K562 (cell line): ENCODE data around the gene IGF2R. TPM values are rescaled to one million over a fixed set of nuclear protein-coding genes. Genes with fewer than 3 reads are reported as not detected.

Experiments used
- ATAC-seq: fragments of 200-7000 bp; cut with Tn5 transposase; 3 replicates; pipeline ENCODE4 v1.9.1; 2020; ENCODE audit warnings: moderate library complexity
- BruUV-seq: library from RNA; stranded (reverse); fragments of 400-500 nt; replicated peaks from 2 replicates; lab custom pipeline; 2021; lab: Mats Ljungman, UMichigan
- CTCF ChIA-PET: fragments of 300-600 bp; formaldehyde crosslinking; extraction: SDS; loops from one replicate; lab custom pipeline; 2021; ENCODE audit warnings: low intra/inter-chr PET ratio; lab: Yijun Ruan, JAX
- POLR2A ChIA-PET: fragments of 300-600, 350-650 bp; sonication (Branson Sonifier 250); formaldehyde crosslinking; extraction: SDS; loops from one replicate; lab custom pipeline; 2021; ENCODE audit warnings: antibody characterized with exemption, inconsistent platforms; lab: Yijun Ruan, JAX
- DNase-seq, 4 experiments: peaks; one replicate each; pipeline versions ENCODE4 v3.0.0 to v3.0.0-alpha.2; 2011 to 2018; ENCODE audit warnings: low spot score in 3 of 4, mixed read lengths in 3 of 4; ENCODE audit errors: extremely low read depth in 1 of 4
- FAIRE-seq: peaks from 2 replicates; lab custom pipeline; 2011; peaks lifted over from hg19 to GRCh38; lab: Jason Lieb, UNC
- H2AFZ ChIP-seq: 2 replicates; pipeline ENCODE4 v1.6.0; 2011; ENCODE audit warnings: low read depth, low read length, control low read depth, inconsistent platforms
- H3K27ac ChIP-seq: fragments of 200-600 bp; 3 replicates; pipeline ENCODE4 v1.8.0; 2011; ENCODE audit warnings: low read depth, mild to moderate bottlenecking, control low read depth, inconsistent platforms, low read length, moderate library complexity, mixed read lengths; ENCODE audit errors: extremely low read depth
- H3K27me3 ChIP-seq, 2 experiments: fragments of 300-600 bp in 1 of 2; 2 replicates in 1 of 2; 3 replicates in 1 of 2; pipeline versions ENCODE4 v1.6.0 to v1.8.0; 2011; ENCODE audit warnings: inconsistent platforms in 2 of 2, low read length in 2 of 2, mild to moderate bottlenecking in 1 of 2, mixed read lengths in 1 of 2, moderate library complexity in 1 of 2; ENCODE audit not compliant: control insufficient read depth in 2 of 2, insufficient read depth in 2 of 2
- H3K36me3 ChIP-seq: fragments of 300-600 bp; 3 replicates; pipeline ENCODE4 v1.8.0; 2011; ENCODE audit warnings: mild to moderate bottlenecking, low read length, inconsistent platforms; ENCODE audit not compliant: control insufficient read depth, insufficient read depth
- H3K4me1 ChIP-seq, 2 experiments: fragments of 200-600 bp in 1 of 2; replicated peaks in 1 of 2; 2 replicates in 1 of 2; 3 replicates in 1 of 2; pipeline versions ENCODE4 v1.5.1 to v1.8.0; 2011; ENCODE audit warnings: inconsistent platforms in 2 of 2, low read length in 2 of 2, mild to moderate bottlenecking in 1 of 2, mixed read lengths in 1 of 2, moderate library complexity in 1 of 2; ENCODE audit not compliant: control insufficient read depth in 2 of 2, insufficient read depth in 2 of 2
- H3K4me2 ChIP-seq: 2 replicates; pipeline ENCODE4 v1.6.1; 2011; ENCODE audit warnings: low read length, control low read depth, inconsistent platforms, mixed read lengths; ENCODE audit not compliant: insufficient read depth
- H3K4me3 ChIP-seq: fragments of 200-600 bp; sonication (generic), shearing (Covaris generic); 2 replicates; pipeline ENCODE4 v1.5.1; 2016; ENCODE audit warnings: control low read depth, inconsistent platforms
- H3K79me2 ChIP-seq: fragments of 200-600 bp; 3 replicates; pipeline ENCODE4 v1.8.0; 2011; ENCODE audit warnings: low read length, inconsistent platforms; ENCODE audit not compliant: control insufficient read depth, insufficient read depth
- H3K9ac ChIP-seq, 2 experiments: 2 replicates each; pipeline versions ENCODE4 v1.6.0 to v1.6.1; 2011; ENCODE audit warnings: low read depth in 2 of 2, low read length in 2 of 2, control low read depth in 1 of 2, inconsistent platforms in 1 of 2, mild to moderate bottlenecking in 1 of 2, mixed read lengths in 1 of 2; ENCODE audit not compliant: insufficient read depth in 1 of 2
- H3K9me1 ChIP-seq: one replicate; pipeline ENCODE4 v1.6.0; 2011; ENCODE audit warnings: inconsistent platforms, mild to moderate bottlenecking, low read length, moderate library complexity; ENCODE audit not compliant: control insufficient read depth, insufficient read depth
- H3K9me3 ChIP-seq: replicated peaks from 2 replicates; pipeline ENCODE4 v1.5.1; 2011; ENCODE audit warnings: low read depth, low read length, inconsistent platforms; ENCODE audit not compliant: control insufficient read depth, insufficient read depth
- H4K20me1 ChIP-seq: replicated peaks from 2 replicates; pipeline ENCODE4 v1.6.1; 2011; ENCODE audit warnings: low read length, inconsistent platforms, mixed read lengths; ENCODE audit not compliant: control insufficient read depth, insufficient read depth
- CTCF ChIP-seq, 3 experiments: IDR thresholded peaks in 2 of 3; conservative IDR thresholded peaks in 1 of 3; 2 replicates each; pipeline ENCODE4 v1.5.1; 2011 to 2012; ENCODE audit warnings: low read length in 3 of 3, mild to moderate bottlenecking in 3 of 3, control low read depth in 2 of 3, improper control_type of control experiment in 1 of 3, inconsistent platforms in 1 of 3, low read depth in 1 of 3, mixed read lengths in 1 of 3, moderate library complexity in 1 of 3; ENCODE audit not compliant: insufficient read depth in 2 of 3
- MTF1 ChIP-seq: fragments of 250-450 bp; sonication (Bioruptor Pico); IDR thresholded peaks from 2 replicates; pipeline ENCODE4 v1.9.0; 2021; ENCODE audit warnings: moderate library complexity, mild to moderate bottlenecking, inconsistent platforms, borderline replicate concordance
- MXI1 ChIP-seq: IDR thresholded peaks from 2 replicates; pipeline ENCODE4 v1.6.1; 2011; ENCODE audit warnings: low read depth, mild to moderate bottlenecking, improper control_type of control experiment, low read length
- YY1 ChIP-seq, 3 experiments: IDR thresholded peaks; 2 replicates each; pipeline ENCODE4 v1.6.1; 2011; ENCODE audit warnings: low read length in 2 of 3, mild to moderate bottlenecking in 2 of 3, moderate library complexity in 2 of 3, borderline replicate concordance in 1 of 3, control low read depth in 1 of 3, low read depth in 1 of 3; ENCODE audit not compliant: insufficient read depth in 3 of 3, insufficient replicate concordance in 2 of 3, control insufficient read depth in 1 of 3, insufficient read length in 1 of 3; ENCODE audit errors: extremely low read depth in 1 of 3
- WGBS: fragments of 100-300 bp; shearing (Covaris generic); methylation state at CpG from one replicate; pipeline ENCODE4 v1.1.6; 2016; ENCODE audit warnings: low coverage, mixed read lengths; ENCODE audit not compliant: insufficient coverage; ENCODE audit errors: missing lambda C conversion rate; 5-methylcytosine and 5-hydroxymethylcytosine counted together
- in situ Hi-C: fragments of 300-500 bp; cut with MboI; formaldehyde crosslinking; loops from 4 replicates; pipeline ENCODE4 v1.15.0; 2018; ENCODE audit warnings: inconsistent platforms, mixed read lengths
- intact Hi-C: fragments of 100-400 bp; cut with micrococcal nuclease; formaldehyde crosslinking; loops from 2 replicates; pipeline ENCODE4 v1.14.2; 2022
- polyA plus RNA-seq, 8 experiments: library from polyadenylated mRNA; depleted of rRNA in 4 of 8; stranded (reverse) in 5 of 8; unstranded in 3 of 8; fragments of >200 nt; fragmentation: Nextera tagmentation in 2 of 8; fragmentation: Illumina TruSeq in 1 of 8; extraction: Ambion mirVana in 2 of 8; extraction: Trizol in 1 of 8; gene quantifications; 2 replicates each; pipeline versions ENCODE4 v1.2.1 to v1.2.3, GENCODE V29; 2011 to 2014; ENCODE audit warnings: inconsistent platforms in 1 of 8, missing spikeins in 1 of 8
- total RNA-seq, 7 experiments: library from RNA; depleted of rRNA in 6 of 7; stranded (reverse); fragments of >200 nt in 6 of 7; fragmentation: Illumina TruSeq in 2 of 7; extraction: Trizol in 2 of 7; gene quantifications; 2 replicates each; pipeline versions ENCODE4 v1.2.1 to v1.2.3, GENCODE V29; 2011 to 2021; ENCODE audit warnings: low replicate concordance in 1 of 7

Gene IGF2R
- total and polyA plus RNA-seq, 9 of the 15 experiments (the other 6 are each of a cell fraction or from before 2014, with no cell fraction given) = 3.5 to 92.3 (median 34.5) TPM

GRCh38 chr6:160028487-160029275 lies 59.8 kb downstream of the IGF2R start:
- WGBS = 88% methylated on average over 8 of the region's 8 CpGs
- no peak overlapping the region for H3K9ac ChIP-seq
- ChIA-PET POLR2A (interaction anchor here (0.6 to 0.8 kb wide), 2 partner anchors 31 to 267 kb away, joined by 3 to 5 read pairs; partner anchors contain the start of gene ACAT2), CTCF (no interaction called here)
- no TSS peak for BruUV-seq
- TF ChIP-seq MTF1 (CRISPR knock-in tag) (no peak), MXI1 (no peak), CTCF (IDR thresholded peaks at IDR 0.05 in 2 of 3, conservative IDR thresholded peaks at IDR 0.05 in 1 of 3; ENCODE audit: insufficient read depth in 2 of 3, low read depth in 1 of 3, low read length in 3 of 3) (0 out of 6 replicates have a peak, but pooled peaks of 1 of the 3 experiments have one; percentile 21), YY1 (IDR thresholded peaks at IDR 0.05; ENCODE audit: borderline replicate concordance in 1 of 3, control insufficient read depth in 1 of 3, extremely low read depth in 1 of 3, insufficient read depth in 3 of 3, insufficient read length in 1 of 3, insufficient replicate concordance in 2 of 3, low read depth in 1 of 3, low read length in 2 of 3) (peak in 1 of 3 experiments; percentile 63)
- intact Hi-C loops (loop anchor here (5.0 kb wide), 1 partner anchor 56 kb away; no protein-coding TSS in a partner anchor), in situ Hi-C loops (no loop called here)
- ATAC-seq = peak; percentile 68
- no peaks in the 10 kb centered on the region for H4K20me1 ChIP-seq
- no peak overlapping the region for H2AFZ ChIP-seq
- no peak overlapping the region for H3K4me2 ChIP-seq
- H3K4me3 ChIP-seq = no peak overlapping the region
- peaks cover 97% of the 10 kb centered on the region for H3K36me3 ChIP-seq
- H3K79me2 ChIP-seq = no peaks in the 10 kb centered on the region
- no peaks in the 10 kb centered on the region for H3K9me3 ChIP-seq
- no peaks in the 10 kb centered on the region for H3K9me1 ChIP-seq
- FAIRE-seq = no peak
- H3K27me3 ChIP-seq = no peaks in the 10 kb centered on the region
- H3K4me1 ChIP-seq = no peaks in the 10 kb centered on the region; a peak in 1 of 5 replicates
- no peak for DNase-seq
- no peak overlapping the region for H3K27ac ChIP-seq
